Testis (tissue), 2 donors: ENCODE measurements around the gene SHROOM3.

ENCODE experiments used
- POLR2A ChIP-seq: fragments of 450-650 bp; IDR thresholded peaks from one replicate; pipeline ENCODE4 v1.6.1; 2017; ENCODE audit warnings: antibody characterized with exemption, mild to moderate bottlenecking, moderate library complexity
- TF ChIP-seq, protein P1 (sequence below), 3 experiments: fragments of 450-650 bp in 2 of 3; fragments of 200-600 bp in 1 of 3; sonication (generic) in 1 of 3; IDR thresholded peaks; one replicate each; pipeline ENCODE4 v1.5.1; 2016 to 2019; ENCODE audit warnings: antibody characterized with exemption in 3 of 3, mild to moderate bottlenecking in 2 of 3, moderate library complexity in 1 of 3

- TF ChIP-seq, protein P1, sequence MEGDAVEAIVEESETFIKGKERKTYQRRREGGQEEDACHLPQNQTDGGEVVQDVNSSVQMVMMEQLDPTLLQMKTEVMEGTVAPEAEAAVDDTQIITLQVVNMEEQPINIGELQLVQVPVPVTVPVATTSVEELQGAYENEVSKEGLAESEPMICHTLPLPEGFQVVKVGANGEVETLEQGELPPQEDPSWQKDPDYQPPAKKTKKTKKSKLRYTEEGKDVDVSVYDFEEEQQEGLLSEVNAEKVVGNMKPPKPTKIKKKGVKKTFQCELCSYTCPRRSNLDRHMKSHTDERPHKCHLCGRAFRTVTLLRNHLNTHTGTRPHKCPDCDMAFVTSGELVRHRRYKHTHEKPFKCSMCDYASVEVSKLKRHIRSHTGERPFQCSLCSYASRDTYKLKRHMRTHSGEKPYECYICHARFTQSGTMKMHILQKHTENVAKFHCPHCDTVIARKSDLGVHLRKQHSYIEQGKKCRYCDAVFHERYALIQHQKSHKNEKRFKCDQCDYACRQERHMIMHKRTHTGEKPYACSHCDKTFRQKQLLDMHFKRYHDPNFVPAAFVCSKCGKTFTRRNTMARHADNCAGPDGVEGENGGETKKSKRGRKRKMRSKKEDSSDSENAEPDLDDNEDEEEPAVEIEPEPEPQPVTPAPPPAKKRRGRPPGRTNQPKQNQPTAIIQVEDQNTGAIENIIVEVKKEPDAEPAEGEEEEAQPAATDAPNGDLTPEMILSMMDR (IDR thresholded peaks at IDR 0.05): no peak
- no peak for TF ChIP-seq POLR2A
Measured at GRCh38 chr4:76616526-76616925, 181.5 kb downstream of the SHROOM3 start.
